ENCODE data around the gene MEIS1. TPM values are rescaled to one million over a fixed set of nuclear protein-coding genes. Genes with fewer than 3 reads are reported as not detected.

MEIS1 gene
- polyA plus RNA-seq, 1 donor (not counting 4 experiments of a cell fraction or from before 2014, with no cell fraction given) = 3.1 TPM

- dilution Hi-C loops (cut with MboI; ENCODE audit: extremely low pct_ligation_motif_present, low sequenced_read_pairs) = no loop called here
- Histone ChIP-seq H3K9me1 (ENCODE audit: control insufficient read depth, extremely low read depth, insufficient read depth, low read length) (no peaks in the 10 kb centered on the region), H3K27ac (ENCODE audit: control insufficient read depth, insufficient read depth, low read length) (no peak overlapping the region), H3K79me2 (ENCODE audit: control insufficient read depth, insufficient read depth, low read length) (no peaks in the 10 kb centered on the region), H3K4me2 (ENCODE audit: control insufficient read depth, extremely low read depth, insufficient read depth, low read depth, low read length) (peak overlapping the region; percentile 38), H3K9me3 (ENCODE audit: control insufficient read depth, low read depth, low read length) (no peaks in the 10 kb centered on the region), H2AFZ (ENCODE audit: control insufficient read depth, low read length) (no peak overlapping the region), H3K4me1 (ENCODE audit: control insufficient read depth, extremely low read depth, insufficient read depth, low read length) (peaks cover 10% of the 10 kb centered on the region), H4K20me1 (ENCODE audit: control insufficient read depth, extremely low read depth, insufficient read depth, low read length) (no peaks in the 10 kb centered on the region), H3K4me3 (ENCODE audit: control insufficient read depth in 2 of 3, extremely low read depth in 1 of 3, insufficient read depth in 2 of 3, low read depth in 1 of 3, low read length in 3 of 3) (no peak overlapping the region), H3K36me3 (ENCODE audit: control insufficient read depth in 2 of 2, extremely low read depth in 1 of 2, insufficient read depth in 2 of 2, low read length in 2 of 2) (no peaks in the 10 kb centered on the region), H3K9ac (ENCODE audit: control insufficient read depth, extremely low read depth, insufficient read depth, low read length) (no peak overlapping the region), H3K27me3 (ENCODE audit: control insufficient read depth, extremely low read depth, insufficient read depth, low read length) (no peaks in the 10 kb centered on the region)
- FAIRE-seq (peak; percentile 55), DNase-seq (ENCODE audit: low read depth, low spot score) (peak; percentile 19)
- TF ChIP-seq CTCF (optimal IDR thresholded peaks at IDR 0.05 in 1 of 3, IDR thresholded peaks at IDR 0.05 in 1 of 3, conservative IDR thresholded peaks at IDR 0.05 in 1 of 3; ENCODE audit: extremely low read depth in 1 of 3, insufficient read depth in 2 of 3, low read length in 3 of 3) = no peak
- TF ChIP-seq EZH2 (IDR thresholded peaks at IDR 0.05; ENCODE audit: low read length) = no peak
These were observed 74.4 kb downstream of the MEIS1 start for GRCh38 chr2:66509326-66509811.

GRCh38 chr2:66512626-66513025, 77.7 kb downstream of the MEIS1 start:
- Histone ChIP-seq H4K20me1 (ENCODE audit: control insufficient read depth, extremely low read depth, insufficient read depth, low read length) (no peaks in the 10 kb centered on the region), H3K9ac (ENCODE audit: control insufficient read depth, extremely low read depth, insufficient read depth, low read length) (no peak overlapping the region), H3K36me3 (ENCODE audit: control insufficient read depth in 2 of 2, extremely low read depth in 1 of 2, insufficient read depth in 2 of 2, low read length in 2 of 2) (no peaks in the 10 kb centered on the region), H3K4me2 (ENCODE audit: control insufficient read depth, extremely low read depth, insufficient read depth, low read depth, low read length) (no peak overlapping the region), H3K4me1 (ENCODE audit: control insufficient read depth, extremely low read depth, insufficient read depth, low read length) (peaks cover 10% of the 10 kb centered on the region), H3K4me3 (ENCODE audit: control insufficient read depth in 2 of 3, extremely low read depth in 1 of 3, insufficient read depth in 2 of 3, low read depth in 1 of 3, low read length in 3 of 3) (no peak overlapping the region), H3K79me2 (ENCODE audit: control insufficient read depth, insufficient read depth, low read length) (no peaks in the 10 kb centered on the region), H3K27me3 (ENCODE audit: control insufficient read depth, extremely low read depth, insufficient read depth, low read length) (no peaks in the 10 kb centered on the region), H3K27ac (ENCODE audit: control insufficient read depth, insufficient read depth, low read length) (no peak overlapping the region), H3K9me1 (ENCODE audit: control insufficient read depth, extremely low read depth, insufficient read depth, low read length) (no peaks in the 10 kb centered on the region), H3K9me3 (ENCODE audit: control insufficient read depth, low read depth, low read length) (no peaks in the 10 kb centered on the region), H2AFZ (ENCODE audit: control insufficient read depth, low read length) (no peak overlapping the region)
- TF ChIP-seq EZH2 (IDR thresholded peaks at IDR 0.05; ENCODE audit: low read length) (no peak), CTCF (optimal IDR thresholded peaks at IDR 0.05 in 1 of 3, IDR thresholded peaks at IDR 0.05 in 1 of 3, conservative IDR thresholded peaks at IDR 0.05 in 1 of 3; ENCODE audit: extremely low read depth in 1 of 3, insufficient read depth in 2 of 3, low read length in 3 of 3) (no peak)
- dilution Hi-C loops (cut with MboI; ENCODE audit: extremely low pct_ligation_motif_present, low sequenced_read_pairs) = no loop called here
- DNase-seq (ENCODE audit: low read depth, low spot score) (no peak), FAIRE-seq (no peak)

Data from keratinocyte (primary cell).